ENCODE results near the gene ZNF778.

The ZNF778 gene

GRCh38 chr16:89210904-89211515, 6.5 kb upstream of the ZNF778 start:
- Histone ChIP-seq H3K4me3 (ENCODE audit: low read depth, low read length) (no peak overlapping the region), H3K9ac (ENCODE audit: low read length) (no peak overlapping the region), H3K36me3 (ENCODE audit: control insufficient read depth, insufficient read depth, low read length) (no peaks in the 10 kb centered on the region), H3K4me1 (ENCODE audit: control insufficient read depth, insufficient read depth, low read length) (no peaks in the 10 kb centered on the region), H3K27me3 (ENCODE audit: control insufficient read depth, insufficient read depth, low read length) (peaks cover 17% of the 10 kb centered on the region; the same call in 1 of the 2 replicates), H3K9me3 (ENCODE audit: control insufficient read depth, insufficient read depth, low read depth, low read length) (no peaks in the 10 kb centered on the region), H3K27ac (ENCODE audit: low read depth, low read length) (no peak overlapping the region)

DNA sequence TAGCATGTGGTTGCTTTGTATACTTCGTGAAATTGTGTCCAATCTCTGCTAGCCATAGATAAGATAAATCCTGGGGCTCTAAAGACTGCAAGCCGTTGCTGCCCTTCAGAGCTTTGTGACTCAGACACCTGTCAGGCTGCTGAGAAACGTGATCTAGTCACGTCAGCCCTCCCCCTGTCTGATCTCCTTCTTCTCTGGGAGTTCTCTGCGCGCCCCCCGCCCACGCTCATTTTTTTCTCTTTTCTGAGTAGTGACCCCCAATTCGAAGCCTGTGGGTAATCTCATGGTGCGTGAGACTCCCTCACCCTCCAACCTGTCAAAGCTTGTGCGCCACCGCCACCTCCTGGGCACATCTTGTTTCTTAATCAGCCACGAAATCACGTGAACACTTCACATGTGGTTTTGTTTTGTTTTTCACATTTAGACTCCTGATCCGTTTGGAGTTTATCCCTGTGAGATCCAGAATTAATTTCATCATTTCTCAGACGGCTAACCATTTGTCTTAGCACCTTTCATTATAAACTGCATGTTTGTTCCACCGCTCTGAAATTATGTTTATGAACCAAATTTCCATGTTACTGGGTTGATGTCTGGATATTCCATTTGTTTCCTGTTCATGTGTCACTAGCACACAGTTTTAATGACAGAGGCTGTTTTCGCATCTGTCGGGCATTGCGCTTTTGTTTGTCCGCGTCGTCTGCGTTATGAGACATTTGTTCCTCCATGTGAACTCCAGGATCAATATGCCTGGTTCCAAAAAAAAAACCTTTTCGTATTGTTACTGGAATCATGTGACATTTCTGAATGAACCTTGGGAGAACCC, 977 bp upstream of the ZNF778 start:
- Histone ChIP-seq H3K27ac (ENCODE audit: low read depth, low read length) (no peak overlapping the region), H3K27me3 (ENCODE audit: control insufficient read depth, insufficient read depth, low read length) (no peaks in the 10 kb centered on the region; the same call in 1 of the 2 replicates), H3K4me3 (ENCODE audit: low read depth, low read length) (peak overlapping the region; percentile 98), H3K4me1 (ENCODE audit: control insufficient read depth, insufficient read depth, low read length) (no peaks in the 10 kb centered on the region), H3K36me3 (ENCODE audit: control insufficient read depth, insufficient read depth, low read length) (peaks cover 15% of the 10 kb centered on the region), H3K9me3 (ENCODE audit: control insufficient read depth, insufficient read depth, low read depth, low read length) (no peaks in the 10 kb centered on the region), H3K9ac (ENCODE audit: low read length) (peak overlapping the region; percentile 92)

- peak overlapping the region; percentile 71; the same call in 1 of the 2 replicates for H3K27ac ChIP-seq (ENCODE audit: low read depth, low read length)
These were observed 440 bp upstream of the ZNF778 start for GRCh38 chr16:89217138-89217387.

DNA sequence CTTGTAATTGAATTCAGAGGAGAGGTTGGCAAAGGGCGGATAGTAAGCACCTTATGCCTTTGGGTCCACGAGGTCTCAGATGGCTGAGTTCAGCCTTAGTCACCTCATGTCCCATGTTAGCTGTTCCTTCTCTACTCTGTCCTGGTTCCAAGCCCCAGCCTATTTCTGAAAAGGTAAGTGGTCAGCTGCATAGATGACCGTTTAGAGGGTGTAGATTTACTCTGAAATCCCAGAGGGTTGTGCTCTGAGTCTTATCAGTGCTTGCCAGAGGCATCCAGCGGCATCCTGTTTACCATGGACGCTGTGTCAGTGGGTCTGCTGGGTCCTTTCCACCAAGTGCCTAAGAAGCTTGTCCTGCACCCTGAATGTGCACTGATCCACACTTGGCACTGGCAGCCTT, 1.9 kb downstream of the ZNF778 start:
- H3K9ac ChIP-seq (ENCODE audit: low read length) = no peak overlapping the region
- no peaks in the 10 kb centered on the region for H3K9me3 ChIP-seq (ENCODE audit: control insufficient read depth, insufficient read depth, low read depth, low read length)
- H3K4me1 ChIP-seq (ENCODE audit: control insufficient read depth, insufficient read depth, low read length) = no peaks in the 10 kb centered on the region
- H3K4me3 ChIP-seq (ENCODE audit: low read depth, low read length) = no peak overlapping the region
- no peaks in the 10 kb centered on the region for H3K27me3 ChIP-seq (ENCODE audit: control insufficient read depth, insufficient read depth, low read length)
- peaks cover 38% of the 10 kb centered on the region for H3K36me3 ChIP-seq (ENCODE audit: control insufficient read depth, insufficient read depth, low read length)
- no peak overlapping the region for H3K27ac ChIP-seq (ENCODE audit: low read depth, low read length)

More at GRCh38 chr16:89217138-89217387, 440 bp upstream of the ZNF778 start:
- Histone ChIP-seq H3K4me3 (ENCODE audit: low read depth, low read length) (peak overlapping the region; percentile 98), H3K9ac (ENCODE audit: low read length) (peak overlapping the region; percentile 92), H3K36me3 (ENCODE audit: control insufficient read depth, insufficient read depth, low read length) (peaks cover 21% of the 10 kb centered on the region), H3K4me1 (ENCODE audit: control insufficient read depth, insufficient read depth, low read length) (no peaks in the 10 kb centered on the region), H3K9me3 (ENCODE audit: control insufficient read depth, insufficient read depth, low read depth, low read length) (no peaks in the 10 kb centered on the region), H3K27me3 (ENCODE audit: control insufficient read depth, insufficient read depth, low read length) (no peaks in the 10 kb centered on the region)

GRCh38 chr16:89221604-89222003, 4.1 kb downstream of the ZNF778 start:
- Histone ChIP-seq H3K9ac (ENCODE audit: low read length) (no peak overlapping the region), H3K4me3 (ENCODE audit: low read depth, low read length) (no peak overlapping the region), H3K27ac (ENCODE audit: low read depth, low read length) (no peak overlapping the region), H3K9me3 (ENCODE audit: control insufficient read depth, insufficient read depth, low read depth, low read length) (peaks cover 2% of the 10 kb centered on the region; the same call in 1 of the 2 replicates), H3K4me1 (ENCODE audit: control insufficient read depth, insufficient read depth, low read length) (no peaks in the 10 kb centered on the region), H3K36me3 (ENCODE audit: control insufficient read depth, insufficient read depth, low read length) (peaks cover 58% of the 10 kb centered on the region), H3K27me3 (ENCODE audit: control insufficient read depth, insufficient read depth, low read length) (no peaks in the 10 kb centered on the region)

DNA sequence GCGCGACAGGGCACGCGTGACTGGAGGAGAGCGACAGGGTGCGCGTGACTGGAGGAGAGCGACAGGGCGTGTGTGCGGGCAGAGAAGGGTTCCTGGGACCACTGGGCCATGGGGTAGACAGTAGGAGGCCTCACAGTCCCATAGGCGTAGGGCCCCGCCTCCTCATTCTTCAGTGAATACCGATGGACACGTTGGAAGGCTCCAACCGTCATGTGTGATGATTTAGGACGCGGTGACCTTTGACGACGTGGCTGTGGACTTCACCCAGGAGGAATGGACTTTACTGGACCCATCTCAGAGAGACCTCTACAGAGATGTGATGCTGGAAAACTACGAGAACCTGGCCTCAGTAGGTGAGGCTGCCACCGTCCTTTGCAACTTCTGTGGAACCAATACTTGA, 5.4 kb downstream of the ZNF778 start:
- Histone ChIP-seq H3K4me1 (ENCODE audit: control insufficient read depth, insufficient read depth, low read length) (no peaks in the 10 kb centered on the region), H3K27me3 (ENCODE audit: control insufficient read depth, insufficient read depth, low read length) (no peaks in the 10 kb centered on the region), H3K36me3 (ENCODE audit: control insufficient read depth, insufficient read depth, low read length) (peaks cover 72% of the 10 kb centered on the region)

DNA sequence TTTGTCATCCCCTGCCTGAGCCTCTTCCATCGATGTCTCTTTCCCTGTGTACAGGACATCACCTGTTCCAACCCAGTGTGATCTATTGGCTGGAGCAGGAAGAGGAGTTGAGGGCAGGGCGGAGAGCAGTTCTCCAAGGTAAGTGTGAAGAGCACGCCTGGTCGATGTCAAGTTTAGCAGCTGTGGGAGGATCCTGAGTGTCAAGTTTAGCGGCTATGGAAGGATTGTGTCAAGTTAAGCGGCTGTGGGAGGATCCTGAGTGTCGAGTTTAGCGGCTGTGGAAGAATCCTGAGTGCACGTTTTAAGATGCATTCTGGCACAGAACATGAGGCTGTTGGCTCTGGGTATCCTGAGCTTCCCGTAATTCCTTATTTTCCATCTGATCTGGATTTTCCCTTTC, 7.2 kb downstream of the ZNF778 start:
- no peak overlapping the region for H3K27ac ChIP-seq (ENCODE audit: low read depth, low read length)
- peaks cover 86% of the 10 kb centered on the region for H3K36me3 ChIP-seq (ENCODE audit: control insufficient read depth, insufficient read depth, low read length)
- H3K4me3 ChIP-seq (ENCODE audit: low read depth, low read length) = no peak overlapping the region
- H3K4me1 ChIP-seq (ENCODE audit: control insufficient read depth, insufficient read depth, low read length) = no peaks in the 10 kb centered on the region
- H3K9ac ChIP-seq (ENCODE audit: low read length) = no peak overlapping the region
- no peaks in the 10 kb centered on the region for H3K27me3 ChIP-seq (ENCODE audit: control insufficient read depth, insufficient read depth, low read length)
- peaks cover 26% of the 10 kb centered on the region for H3K9me3 ChIP-seq (ENCODE audit: control insufficient read depth, insufficient read depth, low read depth, low read length)

More for the DNA sequence above, 5.4 kb downstream of the ZNF778 start:
- Histone ChIP-seq H3K9ac (ENCODE audit: low read length) (no peak overlapping the region), H3K9me3 (ENCODE audit: control insufficient read depth, insufficient read depth, low read depth, low read length) (peaks cover 16% of the 10 kb centered on the region), H3K4me3 (ENCODE audit: low read depth, low read length) (no peak overlapping the region), H3K27ac (ENCODE audit: low read depth, low read length) (no peak overlapping the region)

DNA sequence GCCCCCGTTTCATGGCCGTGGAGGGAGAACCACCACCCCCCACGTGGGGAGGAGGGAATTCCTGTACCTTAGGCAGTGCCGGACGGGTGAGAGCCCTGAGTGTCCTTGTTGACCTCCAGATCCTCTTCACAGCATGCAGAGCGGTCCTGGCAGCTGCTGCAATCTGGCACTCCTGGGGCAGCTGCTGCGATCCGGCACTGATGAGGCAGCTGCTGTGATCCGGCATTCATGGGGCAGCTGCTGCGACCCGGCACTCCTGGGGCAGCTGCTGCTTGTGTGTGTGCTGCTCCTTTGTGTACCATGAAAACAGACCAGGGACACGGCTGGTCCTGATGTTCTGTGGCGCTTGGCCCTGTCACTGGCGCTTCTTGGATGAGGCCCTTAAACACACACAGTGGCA, 12.8 kb downstream of the ZNF778 start:
- Histone ChIP-seq H3K4me1 (ENCODE audit: control insufficient read depth, insufficient read depth, low read length) (no peaks in the 10 kb centered on the region), H3K27ac (ENCODE audit: low read depth, low read length) (no peak overlapping the region), H3K27me3 (ENCODE audit: control insufficient read depth, insufficient read depth, low read length) (no peaks in the 10 kb centered on the region), H3K4me3 (ENCODE audit: low read depth, low read length) (no peak overlapping the region), H3K9ac (ENCODE audit: low read length) (no peak overlapping the region), H3K36me3 (ENCODE audit: control insufficient read depth, insufficient read depth, low read length) (peaks cover 96% of the 10 kb centered on the region), H3K9me3 (ENCODE audit: control insufficient read depth, insufficient read depth, low read depth, low read length) (peaks cover 47% of the 10 kb centered on the region)

- Histone ChIP-seq H3K27ac (ENCODE audit: low read depth, low read length) (no peak overlapping the region), H3K4me1 (ENCODE audit: control insufficient read depth, insufficient read depth, low read length) (no peaks in the 10 kb centered on the region), H3K27me3 (ENCODE audit: control insufficient read depth, insufficient read depth, low read length) (no peaks in the 10 kb centered on the region), H3K9ac (ENCODE audit: low read length) (no peak overlapping the region), H3K9me3 (ENCODE audit: control insufficient read depth, insufficient read depth, low read depth, low read length) (peaks cover 39% of the 10 kb centered on the region), H3K36me3 (ENCODE audit: control insufficient read depth, insufficient read depth, low read length) (peaks cover 82% of the 10 kb centered on the region), H3K4me3 (ENCODE audit: low read depth, low read length) (no peak overlapping the region)
These were observed 14.6 kb downstream of the ZNF778 start for GRCh38 chr16:89232107-89232506.

- Histone ChIP-seq H3K36me3 (ENCODE audit: control insufficient read depth, insufficient read depth, low read length) (peaks cover 64% of the 10 kb centered on the region), H3K9me3 (ENCODE audit: control insufficient read depth, insufficient read depth, low read depth, low read length) (peaks cover 24% of the 10 kb centered on the region; the same call in 1 of the 2 replicates), H3K4me1 (ENCODE audit: control insufficient read depth, insufficient read depth, low read length) (no peaks in the 10 kb centered on the region), H3K4me3 (ENCODE audit: low read depth, low read length) (no peak overlapping the region), H3K27me3 (ENCODE audit: control insufficient read depth, insufficient read depth, low read length) (no peaks in the 10 kb centered on the region), H3K9ac (ENCODE audit: low read length) (no peak overlapping the region), H3K27ac (ENCODE audit: low read depth, low read length) (no peak overlapping the region)
These were observed 16.4 kb downstream of the ZNF778 start for GRCh38 chr16:89233678-89234490.

DNA sequence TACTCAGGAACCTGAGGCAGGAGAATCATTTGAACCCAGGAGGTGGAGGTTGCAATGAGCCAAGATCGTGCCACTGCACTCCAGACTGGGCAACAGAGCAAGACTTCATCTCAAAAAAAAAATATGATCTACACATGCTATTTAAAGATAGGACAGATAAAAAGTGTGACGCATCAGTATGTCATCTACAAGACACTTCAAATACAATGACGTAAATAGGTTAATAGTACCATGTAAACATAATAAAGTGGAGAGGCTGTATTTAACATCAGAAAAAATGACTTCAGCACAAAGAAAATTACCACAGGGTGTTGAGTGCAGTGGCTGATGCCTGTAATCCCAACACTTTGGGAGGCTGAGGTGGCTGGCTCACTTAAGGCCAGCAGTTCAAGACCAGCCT, 20.2 kb downstream of the ZNF778 start:
- Histone ChIP-seq H3K27ac (ENCODE audit: low read depth, low read length) (no peak overlapping the region), H3K27me3 (ENCODE audit: control insufficient read depth, insufficient read depth, low read length) (no peaks in the 10 kb centered on the region), H3K36me3 (ENCODE audit: control insufficient read depth, insufficient read depth, low read length) (peaks cover 26% of the 10 kb centered on the region), H3K4me1 (ENCODE audit: control insufficient read depth, insufficient read depth, low read length) (no peaks in the 10 kb centered on the region), H3K4me3 (ENCODE audit: low read depth, low read length) (no peak overlapping the region), H3K9ac (ENCODE audit: low read length) (no peak overlapping the region), H3K9me3 (ENCODE audit: control insufficient read depth, insufficient read depth, low read depth, low read length) (peaks cover 14% of the 10 kb centered on the region)

Measured in HUES6 (cell line).